Epithelial cell of esophagus (primary cell): ENCODE measurements around the gene NT5C1B.
A peak's percentile ranks its signal among the peaks of the same experiment; 100 is the strongest.

Experiments
- DNase-seq: peaks from one replicate; pipeline ENCODE4 v3.0.0; 2010; ENCODE audit warnings: low read depth
- H3K4me3 ChIP-seq: 2 replicates; pipeline ENCODE4 v1.5.1; 2011; ENCODE audit warnings: mild to moderate bottlenecking, low read length, control low read depth
- TF ChIP-seq, protein P1 (sequence below): IDR thresholded peaks from 2 replicates; pipeline ENCODE4 v1.5.1; 2011; ENCODE audit warnings: low read depth, mild to moderate bottlenecking, low read length, control low read depth, inconsistent platforms; ENCODE audit not compliant: insufficient read depth; ENCODE audit errors: missing control alignments

Gene NT5C1B

DNA sequence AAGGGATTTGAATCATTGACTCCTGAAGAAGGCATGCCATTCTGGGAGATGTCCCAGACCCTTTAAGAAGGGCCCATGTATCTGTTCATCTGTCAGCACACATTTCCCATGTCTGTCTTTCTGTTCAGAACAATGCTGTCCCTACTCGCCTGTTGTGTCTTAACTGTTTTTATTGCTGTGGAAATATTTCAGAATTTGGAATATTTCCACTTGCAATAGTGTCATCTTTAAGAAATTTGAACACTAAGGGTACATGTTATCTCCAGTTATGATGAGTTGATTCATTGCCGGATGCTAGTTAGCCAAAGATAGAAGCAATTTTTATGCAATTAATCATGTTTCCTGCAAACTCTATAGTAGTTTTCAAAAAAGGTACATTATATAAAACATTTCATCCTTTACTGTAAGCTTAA, 36.9 kb upstream of the NT5C1B start:
- DNase-seq: peak; percentile 50
- TF ChIP-seq, protein P1, sequence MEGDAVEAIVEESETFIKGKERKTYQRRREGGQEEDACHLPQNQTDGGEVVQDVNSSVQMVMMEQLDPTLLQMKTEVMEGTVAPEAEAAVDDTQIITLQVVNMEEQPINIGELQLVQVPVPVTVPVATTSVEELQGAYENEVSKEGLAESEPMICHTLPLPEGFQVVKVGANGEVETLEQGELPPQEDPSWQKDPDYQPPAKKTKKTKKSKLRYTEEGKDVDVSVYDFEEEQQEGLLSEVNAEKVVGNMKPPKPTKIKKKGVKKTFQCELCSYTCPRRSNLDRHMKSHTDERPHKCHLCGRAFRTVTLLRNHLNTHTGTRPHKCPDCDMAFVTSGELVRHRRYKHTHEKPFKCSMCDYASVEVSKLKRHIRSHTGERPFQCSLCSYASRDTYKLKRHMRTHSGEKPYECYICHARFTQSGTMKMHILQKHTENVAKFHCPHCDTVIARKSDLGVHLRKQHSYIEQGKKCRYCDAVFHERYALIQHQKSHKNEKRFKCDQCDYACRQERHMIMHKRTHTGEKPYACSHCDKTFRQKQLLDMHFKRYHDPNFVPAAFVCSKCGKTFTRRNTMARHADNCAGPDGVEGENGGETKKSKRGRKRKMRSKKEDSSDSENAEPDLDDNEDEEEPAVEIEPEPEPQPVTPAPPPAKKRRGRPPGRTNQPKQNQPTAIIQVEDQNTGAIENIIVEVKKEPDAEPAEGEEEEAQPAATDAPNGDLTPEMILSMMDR: no peak

DNA sequence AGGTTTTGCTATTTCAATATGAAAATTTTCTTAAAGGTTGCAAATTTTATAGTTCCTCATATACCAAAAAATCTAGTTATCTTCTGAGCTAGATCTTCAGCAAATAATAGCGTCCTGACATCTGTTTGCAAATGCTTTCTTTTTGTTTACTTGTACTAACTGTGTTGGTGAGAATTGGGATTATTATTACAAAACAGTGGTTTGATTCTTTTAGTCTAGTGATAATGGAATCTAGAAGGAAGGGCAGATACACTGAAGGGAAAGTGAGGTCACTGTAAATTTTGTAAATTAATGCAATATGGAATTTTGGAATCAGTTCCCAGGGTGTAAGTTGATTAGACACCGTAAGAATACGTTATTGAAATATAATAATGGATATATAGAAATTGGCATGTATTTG, 36.2 kb upstream of the NT5C1B start:
- no peak overlapping the region for H3K4me3 ChIP-seq
- TF ChIP-seq, protein P1: no peak
- DNase-seq: no peak

More for the DNA sequence above, 36.9 kb upstream of the NT5C1B start:
- no peak overlapping the region for H3K4me3 ChIP-seq

DNA sequence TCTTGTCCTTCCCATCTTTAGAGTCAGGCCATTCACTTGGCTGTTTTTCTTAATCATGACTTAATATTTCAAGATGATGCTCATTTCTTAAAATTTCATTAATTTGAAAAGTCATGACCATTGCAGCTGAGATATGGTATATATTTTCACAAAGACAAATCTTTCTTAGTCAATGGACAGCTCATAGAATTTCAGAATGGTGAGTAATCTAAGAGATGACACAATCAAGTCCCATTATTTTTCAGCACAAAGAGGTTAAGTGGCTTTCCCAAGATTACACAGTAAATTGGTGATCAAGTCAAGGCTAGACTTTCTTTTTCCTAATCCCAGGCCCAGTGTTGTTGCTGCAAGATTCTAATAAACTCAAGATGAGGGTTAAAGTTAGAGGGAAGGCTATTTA, 34.4 kb upstream of the NT5C1B start:
- DNase-seq: peak; percentile 86
- TF ChIP-seq, protein P1: no peak
- no peak overlapping the region for H3K4me3 ChIP-seq

DNA sequence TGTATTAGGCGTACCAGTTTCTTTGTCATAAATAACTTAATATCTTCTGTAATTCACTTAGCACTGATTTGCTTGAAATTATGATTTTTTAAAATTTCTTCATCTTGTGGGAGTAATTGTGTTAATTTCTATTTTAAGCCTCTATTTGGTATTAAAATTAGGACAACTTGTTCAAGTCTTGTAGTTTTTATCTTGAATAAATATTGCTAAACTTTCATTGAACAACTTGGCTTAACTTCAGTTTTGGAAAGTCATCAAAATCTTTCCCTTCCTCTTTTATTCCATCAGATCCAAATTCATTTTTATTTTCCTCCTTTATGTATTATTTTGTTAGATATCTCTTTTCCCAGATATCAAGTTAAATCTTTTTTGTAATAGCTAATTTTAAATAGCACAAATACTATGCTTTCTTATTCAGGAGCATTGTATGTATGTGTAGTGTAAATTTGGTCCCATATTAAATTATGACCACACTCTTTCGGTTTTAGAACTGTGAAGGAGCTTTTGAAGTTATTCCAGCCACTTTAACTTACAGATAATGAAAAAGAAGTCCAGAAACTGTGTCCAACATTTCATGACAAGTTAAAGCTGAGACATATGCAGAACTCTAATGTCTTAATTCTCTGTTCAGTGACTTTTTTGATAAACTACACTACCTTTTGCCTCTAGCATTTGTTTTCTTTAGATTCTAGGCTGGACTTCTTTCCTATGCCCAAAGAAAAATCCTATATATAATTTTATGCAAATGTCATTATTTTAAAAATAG, 31.7 kb upstream of the NT5C1B start:
- H3K4me3 ChIP-seq: no peak overlapping the region
- DNase-seq: no peak
- TF ChIP-seq, protein P1: no peak

DNA sequence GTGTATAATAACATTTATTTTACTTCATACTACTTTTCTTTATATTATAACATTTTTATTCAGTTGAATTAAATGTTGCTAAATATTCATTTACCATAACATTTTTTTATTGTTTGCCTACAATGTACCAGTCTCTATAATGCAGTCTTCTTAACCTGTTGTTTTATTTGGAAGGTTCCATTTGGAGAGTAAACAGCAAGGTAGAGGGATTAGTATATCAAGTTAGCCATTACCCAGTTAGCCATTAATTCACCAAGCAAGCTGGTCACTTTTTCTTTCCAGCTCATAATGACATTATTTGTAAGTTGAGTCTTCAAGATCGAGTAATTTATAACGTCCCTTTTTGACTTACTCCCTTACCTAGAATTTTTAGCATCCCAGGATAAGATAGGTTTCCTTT, 29.7 kb upstream of the NT5C1B start:
- no peak overlapping the region for H3K4me3 ChIP-seq
- no peak for DNase-seq
- TF ChIP-seq, protein P1: no peak

DNA sequence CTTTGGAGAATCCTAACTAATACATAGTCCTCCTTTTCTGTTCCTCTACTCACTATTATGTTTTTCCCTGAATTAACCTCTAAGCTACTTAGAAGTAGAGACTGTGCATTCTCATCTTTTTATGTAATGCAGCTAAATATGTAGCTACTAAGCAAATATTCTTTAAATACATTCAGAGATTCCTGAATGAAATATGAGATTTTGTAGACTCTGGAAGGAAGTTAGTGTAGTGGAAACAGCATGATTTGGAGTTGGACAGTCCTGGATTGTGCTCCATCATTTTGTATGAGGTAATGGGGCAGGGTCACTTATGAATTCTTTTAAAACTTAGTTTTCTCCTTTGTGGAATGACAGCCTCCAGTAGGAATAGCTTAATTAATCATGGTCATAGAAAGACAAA, 24.7 kb upstream of the NT5C1B start:
- H3K4me3 ChIP-seq: no peak overlapping the region
- TF ChIP-seq, protein P1: no peak
- no peak for DNase-seq

DNA sequence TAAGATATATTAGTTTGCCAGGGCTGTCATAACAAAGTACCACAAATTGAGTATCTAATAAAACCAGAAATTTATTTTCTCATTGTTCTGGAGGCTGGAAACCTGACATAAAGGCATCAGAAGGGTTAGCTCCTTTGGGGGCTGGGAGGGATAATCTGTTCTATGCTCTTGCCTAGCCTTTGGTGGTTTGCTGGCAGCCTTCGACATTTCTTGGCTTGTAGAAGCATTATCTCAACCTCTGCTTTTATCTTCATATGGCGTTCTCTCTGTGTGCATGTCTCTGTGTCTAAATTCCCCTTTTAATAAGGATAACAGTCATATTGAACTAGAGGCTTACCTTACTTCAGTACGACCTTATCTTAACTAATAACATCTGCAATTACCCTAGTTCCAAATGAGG, 22.8 kb upstream of the NT5C1B start:
- H3K4me3 ChIP-seq: no peak overlapping the region

More for the DNA sequence above, 22.8 kb upstream of the NT5C1B start:
- no peak for DNase-seq
- TF ChIP-seq, protein P1: no peak
